ENCODE results near the gene MACROD1. TPM values are rescaled to one million over a fixed set of nuclear protein-coding genes. Genes with fewer than 3 reads are reported as not detected.

Gene MACROD1
- polyA plus RNA-seq, 1 donor (not counting 4 experiments of a cell fraction or from before 2014, with no cell fraction given), result 4.6 TPM

DNA sequence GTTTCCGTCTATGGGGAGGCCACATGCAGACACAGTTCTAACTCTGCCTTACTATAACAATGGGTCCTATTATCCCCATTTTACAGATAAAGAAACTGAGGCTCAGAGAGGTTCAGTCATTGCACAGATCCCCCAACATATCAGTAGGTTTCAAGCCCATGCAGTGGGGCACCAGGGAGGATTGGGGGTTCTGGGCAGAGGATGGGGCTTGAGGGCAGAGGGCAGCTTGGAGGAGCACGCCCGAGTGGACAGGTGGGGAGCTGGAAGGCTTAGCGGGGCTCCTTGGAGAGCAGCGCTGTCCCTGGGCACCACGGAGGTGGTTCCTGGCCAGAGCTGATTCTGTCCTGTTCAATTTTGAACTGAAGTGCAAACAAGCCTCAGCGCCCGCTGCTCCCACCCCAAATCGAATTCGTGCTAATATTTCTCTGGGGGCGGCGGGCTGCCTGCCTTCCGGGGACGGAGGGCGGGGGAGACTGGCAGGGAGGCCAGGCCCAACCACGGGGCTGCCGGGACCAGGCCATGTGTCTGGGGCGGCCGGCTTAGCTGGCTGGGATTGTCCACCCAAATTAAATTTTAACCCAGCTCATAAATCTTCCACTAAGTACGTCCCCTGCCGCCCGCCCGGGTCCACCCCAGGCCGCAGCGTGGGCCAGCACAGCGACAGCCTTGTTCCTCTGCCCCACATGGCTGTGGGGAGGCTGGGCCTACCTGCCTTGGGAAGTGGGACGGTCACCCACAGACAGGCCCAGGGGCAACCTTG is 80.8 kb downstream of the MACROD1 start:
- Histone ChIP-seq H3K4me3 (ENCODE audit: control insufficient read depth in 2 of 3, extremely low read depth in 1 of 3, insufficient read depth in 2 of 3, low read depth in 1 of 3, low read length in 3 of 3) (no peak overlapping the region), H3K27me3 (ENCODE audit: control insufficient read depth, extremely low read depth, insufficient read depth, low read length) (peaks cover 37% of the 10 kb centered on the region), H3K9me3 (ENCODE audit: control insufficient read depth, low read depth, low read length) (no peaks in the 10 kb centered on the region), H3K79me2 (ENCODE audit: control insufficient read depth, insufficient read depth, low read length) (no peaks in the 10 kb centered on the region), H3K4me1 (ENCODE audit: control insufficient read depth, extremely low read depth, insufficient read depth, low read length) (peaks cover 5% of the 10 kb centered on the region), H3K36me3 (ENCODE audit: control insufficient read depth in 2 of 2, extremely low read depth in 1 of 2, insufficient read depth in 2 of 2, low read length in 2 of 2) (no peaks in the 10 kb centered on the region), H4K20me1 (ENCODE audit: control insufficient read depth, extremely low read depth, insufficient read depth, low read length) (peaks cover 3% of the 10 kb centered on the region), H3K27ac (ENCODE audit: control insufficient read depth, insufficient read depth, low read length) (no peak overlapping the region), H2AFZ (ENCODE audit: control insufficient read depth, low read length) (no peak overlapping the region), H3K4me2 (ENCODE audit: control insufficient read depth, extremely low read depth, insufficient read depth, low read depth, low read length) (no peak overlapping the region), H3K9me1 (ENCODE audit: control insufficient read depth, extremely low read depth, insufficient read depth, low read length) (no peaks in the 10 kb centered on the region), H3K9ac (ENCODE audit: control insufficient read depth, extremely low read depth, insufficient read depth, low read length) (no peak overlapping the region)
- FAIRE-seq (no peak), DNase-seq (ENCODE audit: low read depth, low spot score) (no peak)
- dilution Hi-C loops (cut with MboI; ENCODE audit: extremely low pct_ligation_motif_present, low sequenced_read_pairs), result no loop called here
- TF ChIP-seq CTCF (optimal IDR thresholded peaks at IDR 0.05 in 1 of 3, IDR thresholded peaks at IDR 0.05 in 1 of 3, conservative IDR thresholded peaks at IDR 0.05 in 1 of 3; ENCODE audit: extremely low read depth in 1 of 3, insufficient read depth in 2 of 3, low read length in 3 of 3), result no peak
- TF ChIP-seq EZH2 (IDR thresholded peaks at IDR 0.05; ENCODE audit: low read length), result no peak

DNA sequence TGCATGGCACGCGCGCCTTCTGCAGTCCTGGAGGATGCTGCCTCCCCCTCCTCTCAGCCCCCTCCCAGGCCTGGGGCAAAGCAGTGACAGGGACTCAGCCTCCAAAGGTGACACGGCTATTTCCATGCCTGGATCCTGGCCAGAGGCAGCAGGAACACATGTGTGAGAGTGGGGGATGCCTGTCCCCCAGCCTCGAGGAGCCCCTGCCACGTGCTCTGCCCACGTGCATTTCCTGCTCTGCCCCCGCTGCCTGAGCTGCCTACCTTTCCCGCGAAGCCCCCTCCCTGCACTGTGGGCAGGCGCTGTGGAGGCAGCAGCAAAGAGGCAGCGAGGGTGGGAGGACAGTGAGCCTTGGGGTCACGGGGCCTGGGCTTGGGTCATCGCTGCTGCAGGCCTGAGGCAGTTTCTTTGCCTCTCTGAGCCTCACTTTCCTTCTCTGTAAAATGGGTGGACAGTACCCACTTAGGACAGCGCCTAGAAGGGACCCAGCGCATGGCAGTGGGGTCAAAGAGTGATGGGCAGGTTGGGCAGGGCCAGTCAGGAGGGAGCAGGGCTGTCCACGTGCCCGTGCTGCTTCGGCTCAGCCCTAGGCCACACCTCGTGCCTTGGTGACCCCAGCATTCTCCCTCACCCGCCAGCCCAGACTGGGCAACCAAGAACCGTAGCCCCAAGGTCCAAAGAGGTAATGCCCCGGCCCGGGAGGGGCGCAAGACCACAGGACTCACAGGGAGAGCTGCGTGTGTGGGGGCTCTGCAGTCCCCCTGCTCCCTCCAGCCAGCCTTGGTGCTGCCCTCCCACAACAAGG is 81.6 kb downstream of the MACROD1 start:
- Histone ChIP-seq H3K4me2 (ENCODE audit: control insufficient read depth, extremely low read depth, insufficient read depth, low read depth, low read length) (no peak overlapping the region), H3K79me2 (ENCODE audit: control insufficient read depth, insufficient read depth, low read length) (no peaks in the 10 kb centered on the region), H3K27ac (ENCODE audit: control insufficient read depth, insufficient read depth, low read length) (no peak overlapping the region), H3K27me3 (ENCODE audit: control insufficient read depth, extremely low read depth, insufficient read depth, low read length) (peaks cover 30% of the 10 kb centered on the region), H2AFZ (ENCODE audit: control insufficient read depth, low read length) (no peak overlapping the region), H3K9ac (ENCODE audit: control insufficient read depth, extremely low read depth, insufficient read depth, low read length) (no peak overlapping the region), H3K4me1 (ENCODE audit: control insufficient read depth, extremely low read depth, insufficient read depth, low read length) (peaks cover 5% of the 10 kb centered on the region), H3K4me3 (ENCODE audit: control insufficient read depth in 2 of 3, extremely low read depth in 1 of 3, insufficient read depth in 2 of 3, low read depth in 1 of 3, low read length in 3 of 3) (no peak overlapping the region), H3K9me3 (ENCODE audit: control insufficient read depth, low read depth, low read length) (no peaks in the 10 kb centered on the region), H3K9me1 (ENCODE audit: control insufficient read depth, extremely low read depth, insufficient read depth, low read length) (no peaks in the 10 kb centered on the region), H3K36me3 (ENCODE audit: control insufficient read depth in 2 of 2, extremely low read depth in 1 of 2, insufficient read depth in 2 of 2, low read length in 2 of 2) (no peaks in the 10 kb centered on the region), H4K20me1 (ENCODE audit: control insufficient read depth, extremely low read depth, insufficient read depth, low read length) (peaks cover 3% of the 10 kb centered on the region)
- FAIRE-seq (no peak), DNase-seq (ENCODE audit: low read depth, low spot score) (no peak)
- dilution Hi-C loops (cut with MboI; ENCODE audit: extremely low pct_ligation_motif_present, low sequenced_read_pairs), result no loop called here
- TF ChIP-seq EZH2 (IDR thresholded peaks at IDR 0.05; ENCODE audit: low read length) (no peak), CTCF (optimal IDR thresholded peaks at IDR 0.05 in 1 of 3, IDR thresholded peaks at IDR 0.05 in 1 of 3, conservative IDR thresholded peaks at IDR 0.05 in 1 of 3; ENCODE audit: extremely low read depth in 1 of 3, insufficient read depth in 2 of 3, low read length in 3 of 3) (no peak)

All from keratinocyte (primary cell).